NCI-H2029 (cell line): ENCODE measurements around the gene RHOB.

Experiments used
- DNase-seq: peaks from one replicate; lab custom pipeline; 2025; lab: John Stamatoyannopoulos, UW

The RHOB gene

GRCh38 chr2:20494241-20494640 is 47.4 kb downstream of the RHOB start:
- no peak for DNase-seq

GRCh38 chr2:20496076-20496872 is 49.4 kb downstream of the RHOB start:
- peak; percentile 42 for DNase-seq

GRCh38 chr2:20496942-20497341 is 50.1 kb downstream of the RHOB start:
- DNase-seq: no peak
